Hippocampal formation (tissue), 2 donors: ENCODE data around the gene ADIPOR2.

Experiments used
- DNase-seq, 2 donors: peaks; one replicate each; lab custom pipeline; 2025; lab: John Stamatoyannopoulos, UW

Gene ADIPOR2

DNA sequence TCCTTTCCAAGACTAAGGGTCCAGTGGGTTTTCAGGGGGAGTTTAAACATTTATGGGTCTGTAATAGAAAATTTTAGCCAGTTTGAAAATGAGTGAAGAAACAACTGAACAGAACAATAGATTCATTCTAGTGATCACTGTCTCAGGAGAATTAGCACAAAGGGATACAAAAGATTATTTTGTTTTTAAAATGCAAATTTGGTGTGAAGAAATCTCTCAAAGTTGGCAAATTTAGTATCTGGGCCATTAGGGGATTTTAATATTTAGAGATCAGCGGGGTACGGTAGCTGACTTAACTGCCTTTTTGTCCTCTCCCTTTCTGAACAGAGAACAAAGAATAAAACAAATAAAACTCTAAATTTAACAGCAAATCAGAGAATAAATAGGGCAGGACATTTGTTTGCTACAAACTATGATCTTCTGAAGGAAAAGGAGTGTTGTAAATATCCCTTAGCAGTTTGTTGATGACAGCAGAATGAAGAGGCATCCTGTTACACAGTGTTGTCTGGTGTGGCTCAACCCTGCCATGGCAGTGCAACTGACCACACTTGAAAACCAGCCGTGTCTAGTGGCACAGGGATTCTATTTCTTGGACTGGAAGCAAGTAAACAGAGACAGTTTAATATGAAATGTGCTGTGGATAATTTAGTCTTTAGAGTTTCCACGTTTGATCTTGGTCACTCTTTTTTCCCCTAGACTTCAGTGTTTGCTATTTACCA, 83.2 kb downstream of the ADIPOR2 start:
- peak in 1 of 2 donors; percentile 68 for DNase-seq

DNA sequence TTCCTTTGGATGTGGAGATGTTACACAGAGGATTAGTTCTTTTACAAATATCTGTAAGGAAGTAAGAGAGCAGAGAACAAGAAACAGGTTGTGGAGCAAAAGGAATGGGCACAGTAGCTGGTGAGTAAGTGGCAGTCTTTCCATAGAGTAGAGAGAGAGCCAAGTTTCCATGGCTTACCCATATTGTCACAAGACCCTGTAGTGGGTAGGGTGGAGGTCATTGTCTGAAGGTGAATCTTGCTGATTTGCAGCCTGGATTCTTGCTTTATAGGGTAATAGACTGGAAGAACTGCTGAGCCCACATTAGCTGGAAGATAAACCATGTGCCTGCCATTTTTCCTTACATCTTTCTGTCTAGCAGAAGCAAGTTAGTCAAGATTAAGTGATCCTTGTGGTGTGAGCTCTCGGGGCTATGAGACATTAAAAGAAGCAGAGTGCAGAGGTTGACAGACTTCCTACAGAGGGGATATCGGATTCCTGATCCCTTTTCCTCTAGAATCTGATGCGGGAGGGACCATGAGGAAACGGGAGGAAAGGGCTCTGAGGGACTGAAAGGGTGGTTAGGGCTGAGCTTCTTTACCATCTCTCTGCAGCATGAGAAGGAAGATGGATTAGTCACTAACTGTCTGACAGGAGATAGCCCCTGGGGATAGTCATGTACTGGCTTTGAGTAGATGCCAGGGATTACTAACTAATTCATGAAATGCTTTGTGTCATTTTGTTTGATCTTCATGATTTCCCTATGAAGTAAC, 85.5 kb downstream of the ADIPOR2 start:
- no peak for DNase-seq

DNA sequence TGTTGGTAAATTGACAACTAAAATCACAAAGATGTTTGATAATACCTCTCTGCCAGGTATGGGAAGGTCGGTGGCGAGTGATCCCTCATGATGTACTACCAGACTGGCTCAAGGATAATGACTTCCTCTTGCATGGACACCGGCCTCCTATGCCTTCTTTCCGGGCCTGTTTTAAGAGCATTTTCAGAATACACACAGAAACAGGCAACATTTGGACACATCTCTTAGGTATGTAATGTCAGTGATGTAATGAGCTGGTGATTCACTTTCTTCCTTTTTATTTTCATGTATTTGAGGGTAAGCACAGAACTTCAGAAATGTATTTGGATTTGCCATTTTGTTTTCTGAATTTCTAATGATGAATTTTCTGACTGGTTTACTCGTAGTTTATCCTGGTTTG, 86.9 kb downstream of the ADIPOR2 start:
- DNase-seq = no peak

DNA sequence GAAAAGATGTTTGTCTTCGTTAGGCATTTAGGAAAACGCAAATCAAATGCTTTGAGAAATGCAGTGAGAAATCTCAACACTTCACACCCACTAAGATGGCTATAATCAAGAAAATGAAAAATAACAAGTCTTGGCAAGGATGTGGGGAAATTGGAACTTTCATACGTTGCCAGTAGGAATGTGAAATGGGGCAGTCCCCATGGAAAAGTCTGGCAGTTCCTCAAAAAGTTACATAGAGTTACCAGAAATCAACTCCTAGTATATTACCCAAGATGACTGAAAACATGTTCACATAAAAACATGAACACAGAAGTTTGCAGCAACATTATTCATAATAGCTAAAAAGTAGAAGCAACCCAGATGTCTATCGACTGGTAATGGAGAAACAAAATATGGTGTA, 88.0 kb downstream of the ADIPOR2 start:
- DNase-seq = no peak

DNA sequence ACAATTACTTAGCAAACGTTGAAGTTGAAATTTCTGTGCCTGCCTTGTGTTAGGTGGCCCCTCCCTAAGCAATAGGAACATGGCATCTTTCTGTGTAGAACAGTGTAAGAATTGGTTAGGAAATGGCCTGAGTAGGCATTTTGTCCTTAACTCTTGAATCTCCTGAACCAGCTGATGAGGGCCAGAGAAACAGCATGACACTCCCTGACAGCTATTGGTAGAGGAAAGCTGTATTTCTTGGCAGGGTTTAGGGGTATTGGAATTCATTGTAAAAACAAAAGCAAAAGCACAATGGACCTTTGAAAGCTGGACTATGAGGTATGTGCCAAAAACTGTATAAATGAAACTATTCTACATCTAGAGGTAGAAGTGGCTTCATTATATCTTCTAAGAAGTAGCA, 88.9 kb downstream of the ADIPOR2 start:
- DNase-seq = peak; percentile 38 to 72

DNA sequence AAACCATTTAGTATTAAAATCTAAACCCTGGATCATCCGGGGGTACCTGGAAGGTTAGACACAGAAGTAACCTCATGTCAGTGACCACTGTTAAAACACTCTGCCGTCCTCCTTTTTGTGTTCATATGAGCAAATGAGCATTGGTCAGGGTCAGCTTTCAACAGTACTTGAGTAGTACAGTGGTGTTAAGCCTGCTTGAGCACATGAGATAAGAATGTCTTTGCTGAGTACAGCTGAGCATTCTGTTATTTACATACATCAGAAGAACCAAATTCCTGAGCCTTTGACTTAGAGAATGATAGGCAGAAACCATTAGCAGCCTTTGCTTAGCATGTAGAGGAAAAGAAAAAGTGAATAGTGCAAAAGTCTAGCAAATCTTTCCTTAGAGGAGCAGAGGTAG, 90.9 kb downstream of the ADIPOR2 start:
- no peak for DNase-seq

DNA sequence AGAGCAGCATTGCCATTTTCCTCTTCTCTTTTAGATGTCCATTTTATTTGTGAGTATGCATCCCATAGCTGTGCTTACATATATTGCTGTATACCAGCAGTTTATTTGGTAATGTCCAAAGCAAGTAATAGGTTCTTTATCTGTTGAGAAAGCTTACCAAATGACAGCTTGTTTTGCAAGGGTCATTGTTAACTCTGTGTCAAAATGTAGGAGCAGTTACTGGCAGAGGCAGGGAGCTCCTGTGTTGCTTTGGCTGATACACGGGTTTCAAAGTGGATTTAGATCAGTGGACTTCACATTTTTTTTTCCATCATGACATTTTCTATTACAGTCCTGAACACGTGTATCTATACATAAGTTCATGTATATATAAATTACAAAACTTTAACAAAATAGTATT, 91.3 kb downstream of the ADIPOR2 start:
- no peak for DNase-seq

DNA sequence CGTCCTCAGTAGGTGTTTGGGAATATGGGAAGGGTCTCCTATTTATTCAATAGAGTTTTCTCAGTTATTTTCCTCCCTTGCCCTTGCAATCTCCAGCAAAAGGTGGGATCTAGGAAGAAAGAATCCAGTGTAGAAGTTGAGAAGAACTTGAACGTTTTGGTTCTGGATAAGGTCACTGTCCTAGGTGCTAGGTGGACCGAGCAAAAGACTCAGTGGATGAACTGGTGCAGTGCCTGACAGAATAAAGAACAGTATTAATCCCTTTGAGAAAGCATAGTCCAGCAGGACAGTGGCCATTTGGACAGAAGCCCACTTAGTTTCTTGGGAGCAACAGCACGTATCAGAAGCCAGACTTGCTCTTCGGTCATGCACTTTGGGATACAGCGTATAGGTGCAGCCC, 96.8 kb downstream of the ADIPOR2 start:
- DNase-seq = no peak

DNA sequence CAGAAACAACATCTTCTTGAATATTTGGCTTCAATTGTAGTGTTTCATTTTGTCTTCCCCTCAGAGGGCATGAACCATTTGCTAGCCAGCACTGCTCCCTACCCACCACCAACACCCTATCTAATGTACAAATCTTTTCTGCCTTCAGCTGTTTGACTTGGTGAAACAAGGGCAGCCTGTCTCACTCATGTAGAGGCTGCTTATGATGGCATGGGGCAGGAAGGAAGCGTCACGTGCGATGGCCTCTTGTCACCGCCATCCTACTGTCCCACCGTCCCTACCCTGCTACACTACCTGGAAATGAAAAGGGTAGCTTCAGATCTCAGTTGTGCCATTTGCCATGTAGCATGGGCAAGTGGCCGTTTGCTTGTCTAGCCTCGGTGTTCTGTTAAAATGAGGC, 99.6 kb downstream of the ADIPOR2 start:
- DNase-seq = no peak

DNA sequence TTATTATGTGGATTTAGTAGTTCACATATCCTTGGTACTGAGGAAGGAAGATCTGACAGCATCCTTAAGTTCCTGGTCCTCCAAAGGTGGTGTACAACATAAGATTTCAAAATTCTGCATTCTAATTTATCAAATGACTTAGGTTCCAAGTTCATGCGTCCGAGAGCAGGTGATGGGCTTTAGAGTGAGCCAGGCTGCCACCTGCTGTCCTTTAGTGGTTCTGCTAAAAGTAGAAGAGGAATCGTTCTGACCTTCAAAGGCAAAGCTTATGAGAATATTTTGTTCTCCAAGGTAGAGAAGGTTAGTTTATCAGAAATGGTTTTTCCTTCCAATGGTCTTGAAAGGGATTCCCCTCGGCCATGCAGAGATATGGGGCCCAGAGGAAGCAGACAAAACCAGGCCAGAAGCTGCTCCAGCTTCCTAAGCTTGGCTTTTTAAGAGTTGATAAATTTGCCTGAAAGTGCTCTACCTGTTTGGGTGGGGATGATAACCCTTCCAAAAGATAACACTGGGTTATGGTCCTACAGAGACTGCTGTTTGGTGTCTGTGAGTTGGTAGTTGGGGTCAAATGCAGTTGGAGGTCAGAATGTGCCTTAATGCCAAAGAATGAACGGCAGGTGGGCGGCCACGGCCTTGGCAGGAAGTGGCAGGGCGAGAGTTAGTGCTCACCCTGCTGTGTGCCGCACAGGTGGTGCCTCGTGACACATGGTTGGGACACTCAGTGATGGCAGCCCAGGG, 100.4 kb downstream of the ADIPOR2 start:
- peak; percentile 48 to 84 for DNase-seq

DNA sequence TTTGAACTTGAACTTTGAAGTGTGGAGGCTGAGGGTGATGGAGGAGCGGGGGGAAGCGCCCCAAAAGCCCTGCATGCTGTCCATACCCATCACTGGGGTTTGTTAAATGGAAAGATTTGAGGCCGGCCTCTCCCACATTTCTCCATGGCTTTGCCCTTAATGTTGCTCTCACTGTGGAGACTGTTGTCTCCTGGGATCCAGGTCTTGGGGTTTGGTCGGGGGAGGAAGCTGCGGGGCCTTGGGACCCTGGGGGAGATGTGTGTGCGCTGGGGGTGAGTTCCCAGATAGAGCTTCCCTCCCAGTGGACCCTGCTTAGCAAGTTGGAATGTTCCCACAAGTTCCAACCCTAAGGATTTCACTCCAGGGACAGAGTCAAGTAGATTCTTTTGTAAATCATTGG, 101.5 kb downstream of the ADIPOR2 start:
- no peak for DNase-seq

DNA sequence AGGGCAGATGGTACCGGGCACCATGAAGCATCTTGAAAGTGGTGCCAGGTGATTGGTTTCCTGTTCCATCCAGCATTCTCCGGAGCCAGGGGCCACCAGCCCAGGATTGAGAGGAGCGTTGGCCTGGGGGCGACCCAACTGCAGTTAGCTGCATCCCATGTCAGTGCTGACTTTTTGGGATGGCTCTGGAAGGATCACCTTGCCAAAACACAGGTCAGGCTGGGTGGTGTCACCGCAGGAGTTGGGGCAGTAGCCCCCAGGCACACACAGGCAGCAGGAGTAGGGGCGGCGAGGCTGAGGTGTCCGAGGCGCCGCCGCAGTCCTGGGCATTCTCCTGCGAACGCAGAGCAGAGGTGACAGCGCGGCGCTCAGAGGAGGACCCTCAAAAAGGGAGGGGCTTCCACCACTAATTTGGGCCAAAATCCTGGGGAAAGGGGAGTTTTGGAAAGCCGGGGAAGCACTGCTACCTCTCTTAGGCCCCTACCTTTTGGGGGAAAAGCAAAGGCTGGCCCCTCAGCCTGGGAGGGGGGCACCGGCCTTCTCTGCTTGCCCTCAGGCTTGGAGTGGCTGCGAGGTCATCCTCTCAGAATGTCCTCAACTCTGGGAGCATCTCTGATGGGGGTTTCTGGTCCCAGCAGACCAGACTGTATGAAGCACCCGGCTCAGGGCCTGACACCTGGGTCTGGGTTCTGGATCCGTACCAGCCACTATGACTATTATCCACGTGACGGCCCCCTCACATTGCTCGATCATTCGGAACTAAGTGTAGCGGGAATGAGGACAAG, 102.7 kb downstream of the ADIPOR2 start:
- no peak for DNase-seq

DNA sequence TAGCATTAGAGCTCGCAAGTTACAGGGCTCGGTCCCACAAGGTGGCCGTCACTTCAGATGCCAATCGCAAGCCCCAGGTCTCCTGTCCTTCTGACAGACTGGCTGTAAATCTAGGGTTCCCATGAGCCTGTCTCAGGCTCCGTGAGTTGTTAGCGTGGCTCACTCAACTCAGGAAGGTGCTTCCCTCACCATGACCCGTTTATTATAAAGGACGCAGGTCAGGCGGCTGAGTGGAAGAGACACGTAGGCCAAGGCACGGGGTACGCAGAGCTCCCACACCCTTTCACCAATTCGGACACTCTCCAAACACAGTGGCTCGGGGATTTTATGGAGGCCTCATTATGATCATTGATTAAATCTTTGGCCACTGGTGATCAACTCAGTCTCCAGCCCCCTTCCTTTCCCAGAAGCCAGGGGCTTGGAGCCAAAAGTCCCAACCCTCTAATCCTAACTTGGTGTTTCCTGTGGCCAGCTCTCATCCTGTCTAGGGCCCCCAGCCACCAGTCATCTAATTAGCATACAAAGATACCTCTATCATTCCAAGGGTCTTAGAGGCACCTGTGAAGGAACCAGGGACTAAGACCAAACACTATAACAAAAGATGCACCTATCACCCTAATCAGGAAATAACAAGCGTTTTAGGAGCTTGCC, 103.7 kb downstream of the ADIPOR2 start:
- no peak for DNase-seq

DNA sequence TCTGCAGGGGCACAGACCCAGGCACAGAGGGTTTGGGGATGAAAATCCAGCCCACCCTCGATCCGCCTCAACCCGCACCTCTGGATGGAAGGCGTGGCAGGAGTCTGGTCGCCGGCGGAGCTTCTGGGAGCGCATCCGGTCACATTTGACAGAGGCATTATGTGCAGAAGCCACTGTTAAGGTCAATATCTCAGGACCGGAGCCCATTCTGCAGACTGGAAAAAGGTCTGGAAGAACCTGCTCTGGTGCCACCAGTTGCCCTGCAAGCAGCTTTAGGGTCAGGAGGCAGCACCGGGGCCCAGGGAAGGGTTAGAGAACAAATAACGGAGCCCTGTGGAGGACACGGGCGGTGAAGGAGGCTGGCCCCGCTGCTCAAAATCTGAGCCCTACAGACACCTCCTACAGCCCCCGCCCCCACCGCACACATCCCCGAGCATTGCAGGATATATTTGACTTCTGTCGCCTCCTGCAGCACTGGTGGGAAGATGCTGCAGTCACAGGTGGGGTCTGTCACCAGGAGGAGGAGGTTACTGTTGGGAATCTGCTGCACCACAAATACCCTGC, 104.4 kb downstream of the ADIPOR2 start:
- DNase-seq = no peak

DNA sequence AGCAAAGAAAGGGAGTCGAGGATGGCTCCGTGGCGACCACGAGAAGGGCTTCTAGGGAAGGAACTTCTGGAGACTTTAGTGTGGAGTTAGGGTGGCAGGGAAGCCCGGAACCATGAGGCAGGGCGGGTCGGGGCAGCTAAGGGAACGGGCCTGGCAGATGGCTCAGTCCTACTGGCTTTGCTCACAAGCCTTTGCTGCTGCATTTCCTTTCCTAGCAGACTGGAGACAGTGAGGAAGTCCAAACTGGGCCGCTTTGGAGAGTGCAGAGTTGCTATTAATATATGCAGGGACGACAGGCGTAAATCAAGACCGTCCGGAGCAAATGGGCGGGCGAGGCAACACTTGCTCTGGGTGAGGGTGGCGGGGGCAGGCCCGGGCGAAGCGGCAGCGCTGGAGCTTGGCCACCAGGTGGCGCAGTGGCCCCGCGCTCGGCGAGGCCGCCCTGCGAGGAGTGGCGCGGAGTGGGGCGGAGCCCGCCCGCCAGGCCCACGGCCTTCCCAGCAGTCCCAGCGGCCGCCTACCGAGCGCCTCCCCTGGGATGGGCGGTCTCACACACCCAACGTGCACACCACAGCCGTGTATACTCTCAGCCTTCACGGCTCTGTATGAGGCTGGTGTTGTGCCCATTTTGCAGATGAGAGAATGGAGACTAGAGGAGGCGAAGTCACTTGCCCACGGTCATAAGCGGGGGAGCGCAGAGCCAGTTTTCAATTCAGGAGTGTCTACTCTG, 105.1 kb downstream of the ADIPOR2 start:
- DNase-seq = peak; percentile 85 to 89

DNA sequence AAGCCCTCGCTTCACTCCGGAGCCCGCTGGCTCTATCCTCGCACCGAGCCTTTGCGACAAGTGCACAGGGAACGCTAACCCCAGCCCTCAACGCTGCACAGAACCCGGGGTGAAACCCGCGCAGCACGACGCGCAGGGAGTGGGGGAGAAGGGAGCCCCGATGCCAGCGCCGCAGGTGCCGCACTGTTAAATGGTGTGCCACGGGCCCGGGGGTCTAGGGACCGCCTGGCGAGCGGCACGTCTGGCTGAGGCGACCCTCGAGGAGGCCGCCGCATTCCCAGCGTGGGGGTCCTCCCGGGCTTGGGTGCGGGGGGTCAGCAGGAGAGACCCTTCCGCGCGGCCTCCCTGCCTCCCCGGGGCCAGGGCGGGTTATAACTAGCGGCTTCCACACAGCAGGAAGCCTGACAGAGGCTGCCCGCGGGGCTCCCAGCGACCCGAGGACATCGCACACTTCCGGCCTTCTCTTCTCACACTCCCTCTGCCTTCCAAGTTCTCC, 105.7 kb downstream of the ADIPOR2 start:
- no peak for DNase-seq

DNA sequence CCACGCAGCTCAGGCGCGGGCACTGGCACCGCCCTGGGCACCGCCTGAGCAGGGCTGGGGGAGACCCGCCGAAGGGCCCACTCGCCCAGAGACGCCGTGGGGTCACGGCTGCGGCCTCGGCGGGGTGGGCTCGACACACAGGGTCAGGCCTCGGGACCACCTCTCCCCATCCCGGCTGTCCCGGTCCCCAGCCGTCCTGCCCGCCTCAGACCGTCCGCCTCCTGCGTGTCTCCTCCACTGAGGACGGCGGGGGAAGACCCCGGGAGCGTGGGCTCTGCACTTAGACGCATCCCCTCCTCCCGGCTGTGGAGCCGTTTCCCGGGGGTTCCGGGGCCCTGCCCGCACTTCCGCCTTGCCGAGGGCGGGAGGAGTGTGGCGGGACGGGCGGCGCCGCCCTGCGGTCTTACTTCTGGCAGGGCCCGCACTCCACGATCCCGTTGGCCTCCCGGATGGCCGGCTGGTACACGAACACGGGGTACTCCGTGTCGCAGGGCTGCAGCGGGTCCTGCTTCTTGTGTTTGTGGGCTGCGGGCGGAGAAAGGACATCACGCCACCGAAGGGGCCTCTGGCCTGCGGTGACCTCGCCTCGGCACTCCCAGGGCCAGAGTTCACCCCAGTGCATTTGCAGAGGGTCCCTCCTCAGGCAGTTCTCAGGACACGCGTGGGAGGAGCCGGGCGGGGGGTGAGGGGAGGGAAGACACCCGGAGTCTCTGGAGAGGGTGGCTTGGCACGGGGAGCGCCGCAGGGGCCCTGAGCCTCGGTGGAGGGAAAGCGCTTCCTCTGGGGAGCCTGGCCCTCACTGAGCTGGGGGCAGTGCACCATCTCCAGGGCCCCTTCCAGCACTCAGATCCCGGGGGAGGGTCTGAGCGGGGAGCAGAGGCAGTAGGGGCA, 106.4 kb downstream of the ADIPOR2 start:
- no peak for DNase-seq

DNA sequence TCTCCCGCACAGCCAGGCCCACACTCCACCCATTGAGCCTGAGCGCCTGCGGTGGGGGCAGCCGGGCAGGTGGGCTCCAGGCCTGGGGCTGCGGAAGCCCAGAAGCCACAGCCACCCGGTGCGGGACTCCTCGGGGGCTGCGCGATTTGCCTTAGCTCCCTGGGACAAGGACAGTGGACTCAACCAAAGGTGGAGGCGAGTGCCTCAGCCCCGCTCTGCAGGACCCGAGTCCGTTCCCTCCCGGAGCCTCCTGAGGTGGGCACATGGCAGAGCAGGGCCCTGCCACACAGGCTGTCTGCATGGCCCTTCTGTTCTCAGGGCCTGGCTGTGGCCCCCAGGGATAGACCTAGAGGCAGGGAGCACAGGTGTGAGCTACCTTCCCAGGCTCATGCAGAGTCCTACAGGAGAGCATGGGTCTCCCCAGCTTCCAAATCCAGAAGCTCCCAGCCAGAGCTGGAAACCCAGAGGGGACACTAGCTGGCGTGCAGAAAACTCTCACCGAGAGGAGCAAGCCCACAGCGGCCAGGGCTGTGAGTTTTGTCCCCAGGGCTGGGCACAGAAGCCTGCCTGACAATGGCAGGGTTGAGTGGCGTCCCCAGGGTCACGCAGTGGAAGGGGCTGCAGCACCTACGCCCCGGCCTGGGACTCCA, 107.2 kb downstream of the ADIPOR2 start:
- DNase-seq = no peak

DNA sequence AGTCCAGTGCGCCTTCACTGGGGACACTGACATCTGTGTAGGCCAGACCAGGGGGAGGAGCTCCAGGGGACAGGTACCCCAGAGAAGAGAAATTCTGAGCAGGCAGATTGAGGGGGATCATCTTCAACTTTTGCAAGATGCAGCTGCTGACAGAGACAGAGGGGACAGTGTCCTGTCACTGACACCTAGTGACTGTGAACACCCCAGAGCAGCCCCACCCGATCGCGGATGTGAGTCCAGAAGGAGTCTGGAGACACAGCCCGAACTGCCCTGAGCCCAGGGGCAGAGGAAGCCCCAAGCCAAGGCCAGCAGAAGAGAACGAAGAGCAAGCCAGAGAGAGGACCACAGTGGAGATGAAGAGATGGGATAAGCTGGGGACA, 107.8 kb downstream of the ADIPOR2 start:
- DNase-seq = no peak
